HG02759 (cell line): ENCODE results near the gene PSMD5.

Source experiments
- ATAC-seq: cut with Tn5 transposase; IDR thresholded peaks from one replicate; pipeline ENCODE4 v1.9.1; 2021; ENCODE audit warnings: mild to moderate bottlenecking, moderate library complexity; ENCODE audit not compliant: unreplicated experiment

The PSMD5 gene

GRCh38 chr9:120875643-120875953, 32.9 kb upstream of the PSMD5 start:
- ATAC-seq = no peak

DNA sequence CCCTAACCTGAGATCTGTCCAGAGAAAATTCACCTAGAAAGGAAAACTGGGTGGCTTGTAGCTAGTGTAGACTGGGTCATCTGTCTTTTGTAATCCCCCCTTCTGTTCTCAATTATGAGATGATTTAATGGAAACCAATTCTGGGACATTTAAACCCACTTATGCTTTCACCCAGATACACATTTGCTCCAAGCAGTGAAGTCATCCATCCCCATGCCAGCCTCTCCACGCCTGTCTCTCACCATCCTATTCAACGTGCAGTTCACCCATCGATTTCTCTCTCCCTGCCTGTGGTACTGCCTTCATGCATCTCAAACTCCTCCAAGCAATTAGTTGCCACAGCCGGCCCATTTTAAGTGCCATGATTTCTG, 32.5 kb upstream of the PSMD5 start:
- no peak for ATAC-seq

DNA sequence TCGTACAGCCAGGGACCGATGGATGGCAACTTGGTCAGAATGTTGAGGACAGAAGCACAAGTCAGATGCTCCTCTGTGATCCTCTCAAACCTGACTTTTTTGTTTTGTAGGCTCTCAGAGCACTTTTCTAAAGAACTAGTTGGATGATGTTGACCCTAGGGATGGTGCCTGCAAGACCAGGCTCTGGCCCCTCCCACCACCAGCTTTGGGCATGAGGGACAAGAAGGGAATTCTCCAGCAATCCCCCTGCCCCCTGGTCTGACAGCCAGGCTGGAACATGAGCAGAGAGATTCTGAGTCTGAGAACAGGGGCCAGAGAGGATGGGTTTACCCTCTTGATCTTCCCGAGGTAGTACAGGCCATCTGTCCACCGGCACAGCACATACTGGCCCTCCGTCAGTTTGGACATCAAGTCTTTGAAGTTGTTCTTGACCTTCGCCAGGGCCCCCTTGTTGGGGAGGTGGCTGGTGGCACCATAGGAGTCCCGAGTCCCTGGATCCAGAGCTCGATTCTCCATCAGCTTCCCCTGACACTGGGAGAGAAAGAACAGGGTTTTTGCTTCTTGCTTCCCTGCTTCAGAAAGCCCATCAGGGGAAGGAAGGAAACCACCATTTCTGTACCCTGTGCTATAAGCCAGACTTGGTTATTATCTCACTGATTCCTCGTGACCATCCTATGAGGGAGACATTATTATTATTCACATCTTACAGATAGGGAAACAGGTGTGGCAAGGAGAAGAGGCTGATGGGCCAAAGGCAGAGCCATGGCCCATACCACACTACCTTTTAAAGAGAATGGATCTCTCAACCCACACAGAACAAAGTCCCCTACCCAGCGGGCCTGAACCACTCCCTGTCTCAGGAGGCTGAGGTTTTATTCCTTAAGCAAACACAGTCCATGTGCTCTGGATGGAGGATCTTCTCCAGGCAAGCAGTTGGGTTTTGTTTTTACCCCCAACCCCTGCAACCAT, 31.8 kb upstream of the PSMD5 start:
- no peak for ATAC-seq

GRCh38 chr9:120873512-120873911, 30.8 kb upstream of the PSMD5 start:
- no peak for ATAC-seq

- no peak for ATAC-seq
Measured at GRCh38 chr9:120872791-120873502, 30.2 kb upstream of the PSMD5 start.

GRCh38 chr9:120870206-120870605, 27.5 kb upstream of the PSMD5 start:
- no peak for ATAC-seq

DNA sequence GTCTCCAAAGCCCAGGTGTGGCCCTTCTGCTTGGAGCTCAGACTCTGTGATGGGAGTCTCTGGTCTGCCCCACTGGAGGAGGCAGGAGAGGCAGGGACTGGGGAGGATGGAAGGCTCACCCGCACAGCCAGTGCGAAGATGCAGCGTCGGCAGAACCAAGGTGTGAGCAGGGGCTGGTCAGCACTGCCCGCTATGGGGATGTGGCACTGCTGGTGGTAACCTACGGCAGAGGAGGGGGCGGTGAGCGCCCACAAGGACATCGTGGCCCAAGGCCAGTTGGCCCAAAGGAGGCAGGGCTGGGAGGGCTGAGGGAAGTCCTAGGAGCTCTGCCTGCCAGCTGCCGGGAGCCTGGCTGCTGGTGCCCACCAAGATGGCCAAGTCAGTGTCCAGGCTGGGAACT, 27.0 kb upstream of the PSMD5 start:
- no peak for ATAC-seq

DNA sequence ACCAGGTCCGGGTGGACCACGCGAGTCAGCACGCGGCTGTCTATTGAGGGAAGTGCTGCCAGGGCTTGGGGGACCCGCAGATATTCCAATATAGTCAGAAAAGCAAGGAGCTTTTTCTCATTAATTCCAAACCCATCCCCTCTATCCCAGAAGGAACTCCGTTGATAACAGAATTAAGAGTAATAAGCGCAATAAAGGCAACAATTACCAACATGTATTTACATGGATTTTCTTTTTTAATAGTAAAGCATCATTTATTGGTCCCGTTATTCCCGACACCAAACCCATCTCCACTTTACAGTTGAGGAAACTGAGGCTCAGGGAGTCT, 26.6 kb upstream of the PSMD5 start:
- ATAC-seq = no peak

DNA sequence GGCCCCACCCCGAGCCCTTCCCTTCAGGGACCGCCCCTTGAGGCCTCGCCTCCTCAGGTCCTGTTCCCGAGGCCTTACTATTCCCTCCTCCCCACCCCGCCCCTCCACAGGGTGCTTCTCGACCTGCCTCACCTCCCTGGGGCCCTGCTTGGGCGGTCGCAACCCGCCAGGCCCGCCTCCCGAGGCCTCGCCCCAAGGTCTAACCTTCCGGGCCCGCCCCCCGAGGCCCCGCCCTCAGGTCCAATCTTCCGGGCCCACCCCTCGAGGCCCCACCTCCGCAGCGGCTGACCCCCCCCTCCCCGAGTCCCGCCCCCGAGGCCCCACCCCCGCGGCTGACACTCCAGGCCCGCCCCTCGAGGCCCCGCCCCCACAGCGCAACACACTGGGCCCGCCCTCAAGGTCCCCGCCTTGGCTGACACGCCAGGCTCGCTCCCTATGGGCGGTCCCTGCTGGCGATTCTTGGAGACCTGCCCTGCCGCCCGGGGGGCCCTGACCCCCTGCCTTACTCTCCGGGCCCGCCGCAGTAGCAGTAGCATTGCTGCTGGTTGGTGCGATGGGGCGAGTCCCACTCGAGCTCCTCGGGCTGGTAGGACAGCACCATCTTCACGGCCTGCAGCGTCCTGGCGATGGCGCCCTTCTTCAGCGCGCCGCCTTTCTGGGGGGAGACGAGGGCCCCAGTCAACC, 26.1 kb upstream of the PSMD5 start:
- peak; percentile 94 for ATAC-seq

- ATAC-seq = no peak
Measured at GRCh38 chr9:120868339-120868675, 25.6 kb upstream of the PSMD5 start.

DNA sequence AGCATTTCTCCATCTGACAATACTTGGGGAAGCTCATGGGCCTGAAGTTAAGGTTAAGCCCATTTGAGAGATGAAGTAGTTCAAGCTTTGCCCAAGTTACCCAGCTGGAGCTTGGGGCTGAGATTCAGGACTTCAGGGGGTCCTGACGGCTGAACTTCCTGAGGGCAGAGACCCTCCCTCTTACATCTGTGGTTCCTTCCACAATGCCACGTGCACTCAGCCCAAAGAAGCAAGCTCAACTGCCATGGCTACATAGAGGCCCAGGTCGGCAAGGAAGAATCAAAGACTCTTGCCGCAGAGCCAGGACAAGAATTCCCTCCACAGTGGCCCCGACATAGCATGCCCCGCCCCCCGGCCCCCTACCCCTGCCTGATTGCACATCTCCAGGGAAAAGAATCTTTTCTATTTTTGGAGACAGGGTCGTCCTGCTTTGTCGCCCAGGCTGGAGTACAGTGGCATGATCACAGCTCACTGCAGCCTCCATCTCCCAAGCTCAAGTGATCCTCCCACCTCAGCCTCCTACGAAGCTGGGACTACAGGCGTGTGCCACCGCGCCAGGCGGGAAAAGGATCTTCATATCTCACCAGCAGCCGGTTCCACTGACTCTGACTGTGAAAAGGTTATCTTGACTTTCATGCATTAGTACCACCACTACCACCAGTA, 25.1 kb upstream of the PSMD5 start:
- ATAC-seq = no peak

DNA sequence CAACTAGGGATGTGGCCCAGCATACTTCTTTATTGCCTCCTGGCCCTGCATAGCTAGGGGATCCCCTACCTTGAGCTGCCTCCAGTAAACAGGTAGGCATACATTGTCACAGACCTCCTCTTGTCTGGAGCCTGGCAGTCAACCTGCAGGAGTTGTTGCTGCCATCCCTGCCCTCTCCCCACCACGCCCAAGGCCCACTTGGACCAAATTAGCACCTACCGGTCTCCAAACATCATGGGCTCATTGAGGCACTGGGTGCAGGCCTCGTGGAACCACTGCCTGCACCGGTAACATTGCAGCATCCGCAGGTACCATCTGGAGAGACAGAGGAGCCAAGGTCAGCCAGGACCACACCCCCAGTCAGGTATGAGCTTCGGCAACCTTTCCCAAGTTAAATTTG, 23.9 kb upstream of the PSMD5 start:
- no peak for ATAC-seq

DNA sequence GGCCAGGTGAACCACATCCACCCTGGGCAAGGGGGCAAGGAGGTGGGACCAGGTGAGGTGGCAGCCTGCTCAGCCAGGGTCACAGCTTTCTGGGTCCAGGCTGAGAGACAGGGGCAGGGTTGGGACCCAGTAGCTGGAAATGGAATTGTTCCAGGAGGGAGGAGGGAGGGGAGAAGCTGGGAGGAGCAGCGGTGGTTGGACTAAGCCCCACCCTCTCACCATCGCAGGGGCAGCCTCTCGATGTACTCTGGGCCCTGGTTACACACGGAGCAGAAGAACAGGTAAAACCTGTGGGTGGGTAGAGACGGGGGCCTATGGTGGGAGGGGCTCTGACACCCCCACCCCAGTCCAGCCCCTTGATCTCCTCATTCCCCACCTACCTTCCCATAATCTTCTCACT, 23.1 kb upstream of the PSMD5 start:
- no peak for ATAC-seq

GRCh38 chr9:120865176-120865575, 22.5 kb upstream of the PSMD5 start:
- no peak for ATAC-seq

GRCh38 chr9:120864719-120865118, 22.0 kb upstream of the PSMD5 start:
- no peak for ATAC-seq

DNA sequence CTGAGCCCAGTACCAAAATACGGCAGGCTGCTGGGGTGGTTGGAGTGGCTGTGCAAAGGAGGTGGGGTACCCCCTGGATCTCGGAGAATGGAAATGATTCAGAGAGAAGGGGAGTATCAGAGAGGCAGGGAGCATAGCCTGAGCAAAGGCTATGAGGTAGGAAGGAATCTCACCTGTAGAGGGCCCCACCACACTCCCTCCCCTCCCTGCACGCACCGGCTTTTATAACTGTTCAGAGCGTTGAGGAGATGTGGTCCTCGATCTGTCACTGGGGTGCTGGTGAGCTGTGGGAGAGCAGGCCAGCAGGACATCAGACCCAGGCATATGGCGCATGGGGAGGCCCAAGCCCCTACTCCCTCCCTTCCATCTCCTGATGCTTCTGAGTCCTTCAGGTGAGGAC, 21.1 kb upstream of the PSMD5 start:
- ATAC-seq = no peak

GRCh38 chr9:120862452-120862851, 19.7 kb upstream of the PSMD5 start:
- ATAC-seq = no peak

- ATAC-seq = no peak
Measured at GRCh38 chr9:120861935-120862334, 19.2 kb upstream of the PSMD5 start.

GRCh38 chr9:120860083-120860482, 17.4 kb upstream of the PSMD5 start:
- ATAC-seq = no peak

GRCh38 chr9:120859361-120859760, 16.6 kb upstream of the PSMD5 start:
- no peak for ATAC-seq

DNA sequence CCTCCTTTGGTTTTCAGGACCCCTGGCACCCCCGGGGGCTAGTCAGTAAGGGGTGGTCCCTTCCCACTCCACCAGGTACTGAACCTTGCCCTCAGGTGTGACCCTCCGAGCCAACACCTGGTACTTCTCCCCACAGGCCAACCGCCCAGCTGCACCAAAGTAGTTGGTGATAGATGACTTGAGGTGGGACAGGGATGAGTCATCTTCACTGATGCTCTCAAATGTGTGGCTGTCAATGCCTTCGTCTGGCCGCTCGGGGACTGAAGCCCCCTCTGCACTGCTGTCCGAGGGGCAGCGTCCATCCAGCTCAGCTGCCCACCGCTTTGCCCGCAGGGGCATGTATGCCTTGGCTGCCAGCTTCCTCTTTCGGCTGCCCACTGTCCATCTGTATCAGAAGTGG, 15.2 kb upstream of the PSMD5 start:
- ATAC-seq = no peak

GRCh38 chr9:120857481-120857880, 14.8 kb upstream of the PSMD5 start:
- ATAC-seq = no peak
